SK-N-SH treated with all-trans-retinoic acid at 6 μM for 48 hours (cell line): Measurements from ENCODE around the gene INO80B.

Experiments used
- ATAC-seq: fragments of 200-7000 bp; cut with Tn5 transposase; 3 replicates; pipeline ENCODE4 v1.9.1; 2020; ENCODE audit warnings: mild to moderate bottlenecking, moderate library complexity
- ARNTL ChIP-seq: fragments of 450-650 bp; formaldehyde crosslinking; IDR thresholded peaks from 2 replicates; pipeline ENCODE4 v1.5.0; 2020; ENCODE audit warnings: low read depth, mild to moderate bottlenecking, moderate library complexity, borderline replicate concordance
- BACH2 ChIP-seq: fragments of 250-450 bp; sonication (Bioruptor Pico); IDR thresholded peaks from 2 replicates; pipeline ENCODE4 v1.9.0; 2021; ENCODE audit warnings: mild to moderate bottlenecking, borderline replicate concordance
- CREB5 ChIP-seq: fragments of 250-450 bp; sonication (Bioruptor Pico); IDR thresholded peaks from 2 replicates; pipeline ENCODE4 v1.5.1; 2020; ENCODE audit warnings: low read depth, mild to moderate bottlenecking, moderate library complexity
- CSDC2 ChIP-seq: fragments of 250-450 bp; sonication (Bioruptor Pico); IDR thresholded peaks from 2 replicates; pipeline ENCODE4 v1.5.0; 2020; ENCODE audit warnings: mild to moderate bottlenecking, moderate library complexity
- CSRNP3 ChIP-seq: fragments of 250-450 bp; sonication (Bioruptor Pico); IDR thresholded peaks from 2 replicates; pipeline ENCODE4 v1.5.1; 2021; ENCODE audit warnings: mild to moderate bottlenecking, moderate library complexity
- ESRRG ChIP-seq: fragments of 250-450 bp; sonication (Bioruptor Pico); IDR thresholded peaks from 2 replicates; pipeline ENCODE4 v1.6.1; 2021; ENCODE audit warnings: mild to moderate bottlenecking
- GLIS3 ChIP-seq: fragments of 250-450 bp; sonication (Bioruptor Pico); IDR thresholded peaks from 2 replicates; pipeline ENCODE4 v1.5.0; 2020; ENCODE audit warnings: mild to moderate bottlenecking, moderate library complexity
- ISL1 ChIP-seq: fragments of 250-450 bp; sonication (Bioruptor Pico); IDR thresholded peaks from 2 replicates; pipeline ENCODE4 v2.1.2; 2022; ENCODE audit warnings: mild to moderate bottlenecking, moderate library complexity
- OSR1 ChIP-seq: fragments of 250-450 bp; sonication (Bioruptor Pico); IDR thresholded peaks from 2 replicates; pipeline ENCODE4 v1.8.0; 2022; ENCODE audit warnings: moderate library complexity, mild to moderate bottlenecking, inconsistent platforms
- PATZ1 ChIP-seq: fragments of 250-450 bp; sonication (Bioruptor Pico); IDR thresholded peaks from 2 replicates; pipeline ENCODE4 v1.8.0; 2020; ENCODE audit warnings: mild to moderate bottlenecking, moderate library complexity, borderline replicate concordance
- PPARA ChIP-seq: fragments of 250-450 bp; sonication (Bioruptor Pico); IDR thresholded peaks from 2 replicates; pipeline ENCODE4 v1.5.0; 2020; ENCODE audit warnings: mild to moderate bottlenecking, borderline replicate concordance
- RARB ChIP-seq: fragments of 250-450 bp; sonication (Bioruptor Pico); IDR thresholded peaks from 2 replicates; pipeline ENCODE4 v1.8.0; 2021; ENCODE audit warnings: mild to moderate bottlenecking, moderate library complexity
- SNAI2 ChIP-seq: fragments of 250-450 bp; sonication (Bioruptor Pico); IDR thresholded peaks from 2 replicates; pipeline ENCODE4 v1.5.0; 2020; ENCODE audit warnings: mild to moderate bottlenecking, moderate library complexity
- TCF4 ChIP-seq: fragments of 250-450 bp; sonication (Bioruptor Pico); IDR thresholded peaks from 2 replicates; pipeline ENCODE4 v1.8.0; 2021; ENCODE audit warnings: mild to moderate bottlenecking, moderate library complexity, borderline replicate concordance
- TSHZ2 ChIP-seq: fragments of 250-450 bp; sonication (Bioruptor Pico); IDR thresholded peaks from 2 replicates; pipeline ENCODE4 v1.5.0; 2020; ENCODE audit warnings: mild to moderate bottlenecking, moderate library complexity
- ZC3H10 ChIP-seq: fragments of 250-450 bp; sonication (Bioruptor Pico); IDR thresholded peaks from 2 replicates; pipeline ENCODE4 v1.5.1; 2021; ENCODE audit warnings: mild to moderate bottlenecking, moderate library complexity
- ZFP3 ChIP-seq: fragments of 250-450 bp; sonication (Bioruptor Pico); IDR thresholded peaks from 2 replicates; pipeline ENCODE4 v1.5.0; 2020; ENCODE audit warnings: mild to moderate bottlenecking, moderate library complexity
- ZFP30 ChIP-seq: fragments of 450-650 bp; formaldehyde crosslinking; IDR thresholded peaks from 2 replicates; pipeline ENCODE4 v1.5.0; 2022; ENCODE audit warnings: mild to moderate bottlenecking, moderate library complexity
- ZNF565 ChIP-seq: fragments of 450-650 bp; formaldehyde crosslinking; conservative IDR thresholded peaks from 2 replicates; pipeline ENCODE4 v1.5.0; 2020; ENCODE audit warnings: low read depth, mild to moderate bottlenecking, moderate library complexity
- ZNF70 ChIP-seq: fragments of 450-650 bp; formaldehyde crosslinking; IDR thresholded peaks from 2 replicates; pipeline ENCODE4 v1.5.0; 2020; ENCODE audit warnings: mild to moderate bottlenecking, moderate library complexity
- ZNF8 ChIP-seq: fragments of 450-650 bp; formaldehyde crosslinking; IDR thresholded peaks from 2 replicates; pipeline ENCODE4 v1.5.0; 2020; ENCODE audit warnings: mild to moderate bottlenecking, moderate library complexity

INO80B gene

GRCh38 chr2:74486141-74486540 is 31.3 kb downstream of the INO80B start:
- TF ChIP-seq PATZ1 (CRISPR knock-in tag) (no peak), TCF4 (CRISPR knock-in tag) (no peak), BACH2 (no peak), ZFP30 (no peak), ISL1 (no peak), SNAI2 (CRISPR knock-in tag) (no peak), ZNF70 (CRISPR knock-in tag) (no peak), ZNF8 (CRISPR knock-in tag) (no peak)
- no peak for ATAC-seq

- no peak for ATAC-seq
- no peak for TF ChIP-seq ZFP30
- TF ChIP-seq ZC3H10 (CRISPR knock-in tag), result no peak
- TF ChIP-seq ARNTL (CRISPR knock-in tag), result no peak
- TF ChIP-seq RARB (CRISPR knock-in tag), result no peak
- no peak for TF ChIP-seq TCF4 (CRISPR knock-in tag)
These were observed 34.0 kb downstream of the INO80B start for GRCh38 chr2:74488643-74489481.

- no peak for ATAC-seq
- TF ChIP-seq ZNF8 (CRISPR knock-in tag), result no peak
- no peak for TF ChIP-seq RARB (CRISPR knock-in tag)
- no peak for TF ChIP-seq ESRRG
- TF ChIP-seq BACH2, result no peak
- TF ChIP-seq SNAI2 (CRISPR knock-in tag), result no peak
- TF ChIP-seq ISL1, result no peak
- no peak for TF ChIP-seq PPARA (CRISPR knock-in tag)
- TF ChIP-seq TCF4 (CRISPR knock-in tag), result no peak
- TF ChIP-seq OSR1 (CRISPR knock-in tag), result no peak
- no peak for TF ChIP-seq ZNF70 (CRISPR knock-in tag)
- TF ChIP-seq ZC3H10 (CRISPR knock-in tag), result no peak
- TF ChIP-seq CREB5 (CRISPR knock-in tag), result no peak
- no peak for TF ChIP-seq CSDC2 (CRISPR knock-in tag)
- no peak for TF ChIP-seq ZNF565 (CRISPR knock-in tag)
- TF ChIP-seq GLIS3, result no peak
- TF ChIP-seq CSRNP3 (CRISPR knock-in tag), result no peak
- TF ChIP-seq ZFP3, result no peak
- TF ChIP-seq TSHZ2, result no peak
- TF ChIP-seq PATZ1 (CRISPR knock-in tag), result no peak
- no peak for TF ChIP-seq ARNTL (CRISPR knock-in tag)
These were observed 35.0 kb downstream of the INO80B start for GRCh38 chr2:74489906-74490305.
